Measurements from ENCODE around the gene KCP.
"Not testable (repeated sequence)": the region's sequence is repeated elsewhere in the genome, so short reads cannot be mapped to it uniquely, and the experiment has no call there.

Gene KCP

DNA sequence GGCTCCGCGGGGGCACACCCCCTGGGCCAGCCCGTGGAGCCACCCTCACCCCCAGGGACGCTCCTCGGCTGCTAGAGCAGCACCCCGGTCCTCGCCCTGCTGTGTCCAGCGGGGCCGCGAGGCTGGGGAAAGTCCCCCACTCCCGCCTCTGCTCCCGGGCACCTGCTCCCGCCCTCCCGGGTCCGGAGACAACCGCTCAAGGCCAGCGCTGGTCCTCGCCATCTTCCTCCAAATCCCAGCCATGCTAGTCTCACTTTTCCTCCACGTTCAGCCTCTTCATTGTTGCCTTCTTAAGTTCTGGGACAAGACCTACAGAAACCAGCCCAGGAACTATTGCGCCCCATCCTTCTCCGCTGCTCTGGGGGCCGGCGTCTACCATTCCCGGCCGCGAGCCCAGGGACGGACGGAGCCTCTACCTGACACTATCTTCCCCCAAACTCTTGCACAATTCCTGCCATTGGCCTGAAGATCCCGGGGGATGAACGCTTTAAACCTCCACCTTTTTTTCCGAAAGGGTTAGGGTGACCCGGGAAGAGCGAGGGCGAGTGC is 4.8 kb upstream of the KCP start:
- no peak for TF ChIP-seq CTCF (conservative IDR thresholded peaks at IDR 0.05; ENCODE audit: low read depth, low read length)
- H3K4me3 ChIP-seq (ENCODE audit: low read depth, low read length): no peak overlapping the region
- no peak for DNase-seq (ENCODE audit: low read depth)

DNA sequence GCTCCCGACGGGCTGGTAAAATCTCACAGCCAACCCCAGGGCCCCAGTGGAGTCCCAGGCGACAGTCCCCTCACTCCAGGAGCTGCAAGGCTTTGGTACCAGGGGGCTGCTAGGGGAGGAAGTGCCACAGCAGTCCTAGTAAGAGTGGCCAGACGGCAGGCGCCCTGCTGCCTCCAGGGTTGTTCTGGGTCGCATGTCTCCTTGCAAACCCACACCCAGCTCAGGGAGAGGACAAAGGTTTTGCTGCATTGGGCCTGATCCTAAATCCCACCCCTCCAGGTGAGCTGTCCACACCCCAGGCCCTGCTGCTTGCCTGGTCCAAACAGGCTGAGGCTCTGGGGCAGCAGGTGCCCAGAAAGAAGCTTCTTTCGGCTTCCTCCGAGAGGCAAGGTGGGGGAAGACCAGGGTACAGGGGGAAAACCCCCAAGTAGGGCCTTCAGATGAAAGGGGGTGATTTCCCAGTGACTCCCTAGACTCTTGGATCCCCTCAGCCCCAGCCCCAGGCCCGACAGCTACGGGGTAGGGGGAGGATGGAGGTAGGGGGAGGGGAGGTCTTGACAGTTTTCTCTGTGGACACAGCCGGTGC is 4.2 kb upstream of the KCP start:
- TF ChIP-seq CTCF (conservative IDR thresholded peaks at IDR 0.05; ENCODE audit: low read depth, low read length): no peak
- DNase-seq (ENCODE audit: low read depth): no peak
- no peak overlapping the region for H3K4me3 ChIP-seq (ENCODE audit: low read depth, low read length)

DNA sequence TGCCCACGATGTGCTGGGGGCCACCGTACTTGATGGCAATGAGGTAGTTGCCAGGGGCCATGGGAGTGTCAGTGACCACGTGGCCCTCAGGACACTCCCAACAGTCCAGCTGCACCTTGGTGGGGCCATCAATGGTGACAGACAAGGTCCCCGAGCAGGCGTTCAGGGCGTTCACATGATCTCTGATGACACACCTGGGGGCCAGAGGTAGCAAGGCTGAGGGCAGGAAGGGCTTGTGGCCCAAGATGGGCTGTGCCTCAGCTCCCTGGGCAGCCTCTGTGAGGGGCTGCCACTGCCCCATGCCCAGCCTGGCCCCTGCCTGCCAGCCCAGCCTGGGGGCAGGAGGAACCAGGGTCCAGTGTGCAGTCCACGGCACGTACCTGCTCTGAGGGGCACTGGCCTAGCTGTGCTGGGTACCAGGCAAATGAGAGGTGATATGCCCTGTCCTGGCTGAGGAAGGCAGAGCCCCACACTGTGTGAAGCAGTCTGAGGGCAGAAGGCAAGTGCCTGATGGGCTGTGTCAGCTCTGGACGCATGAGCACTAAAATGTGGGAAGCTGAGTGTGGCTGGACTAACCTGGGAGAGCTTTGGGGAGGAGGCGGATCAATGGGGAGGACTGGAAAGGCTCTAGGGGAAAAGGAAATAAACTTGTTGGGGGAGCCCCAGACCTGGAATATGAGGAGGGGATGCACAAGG is 3.5 kb upstream of the KCP start:
- DNase-seq (ENCODE audit: low read depth): no peak
- TF ChIP-seq CTCF (conservative IDR thresholded peaks at IDR 0.05; ENCODE audit: low read depth, low read length): no peak
- H3K4me3 ChIP-seq (ENCODE audit: low read depth, low read length): no peak overlapping the region

DNA sequence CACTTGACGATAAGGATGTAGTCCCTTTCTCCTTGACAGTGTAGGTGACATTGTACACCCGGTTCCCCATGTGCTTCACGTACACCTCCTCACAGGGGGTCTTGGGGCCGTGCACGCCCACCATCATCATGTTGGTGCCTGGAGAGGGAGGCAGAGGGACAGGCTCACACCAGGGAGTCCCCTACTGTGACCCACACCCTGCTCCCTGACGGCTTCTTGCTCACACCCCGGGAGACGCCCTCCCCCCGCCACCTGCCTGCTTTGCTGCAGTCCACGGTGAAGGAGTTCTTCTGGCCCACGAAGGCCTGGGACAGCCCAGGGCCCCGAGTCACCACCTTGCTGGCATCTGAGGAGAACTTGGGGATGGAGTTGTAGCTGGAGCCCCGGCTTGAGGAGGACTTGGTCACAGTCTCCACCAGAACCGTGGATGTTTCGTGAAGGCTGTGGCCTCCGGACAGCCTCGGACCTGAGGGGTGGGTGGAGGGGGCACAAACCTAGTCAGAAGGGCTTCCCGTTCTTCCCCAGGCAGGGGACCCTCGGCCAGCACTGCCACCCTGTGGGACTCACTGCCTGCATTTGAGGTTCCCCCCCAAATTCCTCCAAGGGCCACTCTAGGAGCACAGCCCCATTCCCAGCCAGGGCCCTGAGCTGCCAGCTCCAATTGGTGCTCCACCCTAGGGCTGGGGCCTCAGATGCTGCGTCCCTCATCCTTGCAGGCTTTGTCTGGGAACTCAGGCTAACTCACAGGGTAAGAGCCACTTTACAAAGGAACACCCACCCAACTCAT is 2.4 kb upstream of the KCP start:
- not testable (repeated sequence) for H3K4me3 ChIP-seq (ENCODE audit: low read depth, low read length); DNase-seq (ENCODE audit: low read depth)

DNA sequence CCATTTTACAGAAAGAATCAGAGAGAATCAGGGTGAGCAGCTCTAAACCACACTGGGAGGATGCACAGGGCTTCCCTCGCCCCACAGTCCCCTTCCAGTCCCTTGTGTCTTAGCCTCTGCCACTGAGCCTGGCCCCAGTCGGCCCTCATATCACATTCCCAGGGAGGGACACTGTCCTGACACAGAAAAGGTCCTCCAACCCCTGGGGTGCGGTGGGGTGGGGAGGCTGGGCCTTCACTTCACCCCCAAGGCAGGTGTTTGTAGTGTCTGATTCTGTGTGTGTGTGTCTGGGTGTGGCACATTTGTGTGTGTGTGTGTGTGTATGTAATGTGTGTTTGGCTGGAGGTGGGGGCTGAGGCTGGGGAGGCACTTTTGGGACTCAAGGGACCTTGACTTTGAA is 1.8 kb upstream of the KCP start:
- DNase-seq (ENCODE audit: low read depth): no peak
- no peak overlapping the region for H3K4me3 ChIP-seq (ENCODE audit: low read depth, low read length)
- no peak for TF ChIP-seq CTCF (conservative IDR thresholded peaks at IDR 0.05; ENCODE audit: low read depth, low read length)

GRCh38 chr7:128911423-128912031 is 1.0 kb upstream of the KCP start:
- no peak overlapping the region for H3K4me3 ChIP-seq (ENCODE audit: low read depth, low read length)
- DNase-seq (ENCODE audit: low read depth): no peak
- TF ChIP-seq CTCF (conservative IDR thresholded peaks at IDR 0.05; ENCODE audit: low read depth, low read length): no peak

Measured in choroid plexus epithelial cell (primary cell).